GM18502 (cell line): Measurements from ENCODE around the gene GPR173.
A peak's percentile ranks its signal among the peaks of the same experiment; 100 is the strongest.

Experiments used
- ATAC-seq: cut with Tn5 transposase; IDR thresholded peaks from one replicate; pipeline ENCODE4 v1.9.1; 2021; ENCODE audit warnings: mild to moderate bottlenecking; ENCODE audit not compliant: unreplicated experiment, poor library complexity

GPR173 gene

GRCh38 chrX:53065104-53065503 is 16.5 kb downstream of the GPR173 start:
- ATAC-seq: no peak

- ATAC-seq: no peak
Measured at GRCh38 chrX:53071064-53071463, 22.5 kb downstream of the GPR173 start.

- ATAC-seq: peak; percentile 81
Measured at GRCh38 chrX:53071604-53072417, 23.2 kb downstream of the GPR173 start.

- ATAC-seq: no peak
Measured at GRCh38 chrX:53072418-53073114, 24.0 kb downstream of the GPR173 start.

GRCh38 chrX:53073115-53073586 is 24.6 kb downstream of the GPR173 start:
- ATAC-seq: no peak

GRCh38 chrX:53075011-53075410 is 26.4 kb downstream of the GPR173 start:
- no peak for ATAC-seq

GRCh38 chrX:53076671-53077070 is 28.1 kb downstream of the GPR173 start:
- ATAC-seq: no peak

- no peak for ATAC-seq
Measured at GRCh38 chrX:53077207-53078197, 28.9 kb downstream of the GPR173 start.

- no peak for ATAC-seq
Measured at GRCh38 chrX:53078943-53079342, 30.4 kb downstream of the GPR173 start.

GRCh38 chrX:53080628-53081580 is 32.3 kb downstream of the GPR173 start:
- no peak for ATAC-seq

GRCh38 chrX:53081925-53082772 is 33.6 kb downstream of the GPR173 start, which contains the start of gene TSPYL2:
TSS of gene TSPYL2 (plus strand) at chrX:53082367. CDS start at chrX:53082499, 132 bp downstream.
- peak; percentile 94 for ATAC-seq

GRCh38 chrX:53082773-53083616 is 34.4 kb downstream of the GPR173 start:
- ATAC-seq: no peak

GRCh38 chrX:53084043-53084570 is 35.5 kb downstream of the GPR173 start:
- no peak for ATAC-seq

GRCh38 chrX:53084863-53085262 is 36.3 kb downstream of the GPR173 start:
- no peak for ATAC-seq

- no peak for ATAC-seq
Measured at GRCh38 chrX:53085661-53086229, 37.2 kb downstream of the GPR173 start.

- no peak for ATAC-seq
Measured at GRCh38 chrX:53086464-53086863, 37.9 kb downstream of the GPR173 start.

- ATAC-seq: no peak
Measured at GRCh38 chrX:53087388-53087831, 38.8 kb downstream of the GPR173 start.
